GM23338 (cell line): Measurements from ENCODE around the gene TSBP1. TPM values are rescaled to one million over a fixed set of nuclear protein-coding genes. Genes with fewer than 3 reads are reported as not detected.

Source experiments
- ATAC-seq: fragments of 200-7000 bp; cut with Tn5 transposase; 3 replicates; pipeline ENCODE4 v1.9.1; 2020
- DNase-seq: peaks from one replicate; pipeline ENCODE4 v3.0.0-alpha.2; 2015; ENCODE audit warnings: low spot score
- H2AFZ ChIP-seq: fragments of 200-600 bp; sonication (generic); 2 replicates; pipeline ENCODE4 v1.8.0; 2016; ENCODE audit warnings: antibody characterized with exemption, mild to moderate bottlenecking, moderate library complexity
- H3F3A ChIP-seq: fragments of 200-600 bp; sonication (generic); replicated peaks from 2 replicates; pipeline ENCODE4 v1.8.0; 2017; ENCODE audit warnings: antibody characterized with exemption, mixed run types, low read depth
- H3K27ac ChIP-seq: fragments of 200-600 bp; sonication (generic); 2 replicates; pipeline ENCODE4 v1.6.1; 2016; ENCODE audit warnings: low read depth
- H3K27me3 ChIP-seq: fragments of 200-600 bp; sonication (generic); 2 replicates; pipeline ENCODE4 v1.8.0; 2016; ENCODE audit warnings: mild to moderate bottlenecking, mixed run types, moderate library complexity; ENCODE audit not compliant: insufficient read depth
- H3K36me3 ChIP-seq: fragments of 200-600 bp; sonication (generic); 2 replicates; pipeline ENCODE4 v1.8.0; 2016; ENCODE audit warnings: mild to moderate bottlenecking; ENCODE audit not compliant: insufficient read depth
- H3K4me1 ChIP-seq: fragments of 200-600 bp; sonication (generic); 2 replicates; pipeline ENCODE4 v1.8.0; 2016; ENCODE audit warnings: mild to moderate bottlenecking, moderate library complexity; ENCODE audit not compliant: insufficient read depth
- H3K4me2 ChIP-seq: fragments of 200-600 bp; sonication (generic); 2 replicates; pipeline ENCODE4 v1.7.1; 2017; ENCODE audit warnings: mixed run types
- H3K4me3 ChIP-seq: fragments of 200-600 bp; sonication (generic); 2 replicates; pipeline ENCODE4 v1.6.1; 2016; ENCODE audit warnings: mixed run types
- H3K79me2 ChIP-seq: fragments of 200-600 bp; sonication (generic); replicated peaks from 2 replicates; pipeline ENCODE4 v1.8.0; 2017; ENCODE audit warnings: mild to moderate bottlenecking; ENCODE audit not compliant: insufficient read depth
- H3K9me2 ChIP-seq: fragments of 200-600 bp; sonication (generic); 2 replicates; pipeline ENCODE4 v1.8.0; 2017; ENCODE audit not compliant: insufficient read depth
- H4K20me1 ChIP-seq: fragments of 200-600 bp; sonication (generic); replicated peaks from 2 replicates; pipeline ENCODE4 v1.8.0; 2017; ENCODE audit warnings: mild to moderate bottlenecking; ENCODE audit not compliant: insufficient read depth
- H3K27ac Mint-ChIP-seq: 2 replicates; pipeline ENCODE4 v1.8.0; 2020; ENCODE audit warnings: inconsistent platforms, mild to moderate bottlenecking, moderate library complexity, mixed read lengths
- H3K27me3 Mint-ChIP-seq: 3 replicates; pipeline ENCODE4 v1.8.0; 2022; ENCODE audit warnings: low read depth, mild to moderate bottlenecking, moderate library complexity, mixed read lengths, inconsistent platforms; ENCODE audit not compliant: insufficient read depth, poor library complexity
- H3K36me3 Mint-ChIP-seq: 3 replicates; pipeline ENCODE4 v1.8.0; 2021; ENCODE audit warnings: low read depth, mild to moderate bottlenecking, inconsistent platforms, moderate library complexity, mixed read lengths
- H3K4me1 Mint-ChIP-seq: 3 replicates; pipeline ENCODE4 v1.8.0; 2020; ENCODE audit warnings: mild to moderate bottlenecking, inconsistent platforms, mixed read lengths
- H3K4me3 Mint-ChIP-seq: 3 replicates; pipeline ENCODE4 v1.8.0; 2021; ENCODE audit warnings: moderate library complexity, mild to moderate bottlenecking, inconsistent platforms, mixed read lengths
- H3K9me3 Mint-ChIP-seq: 3 replicates; pipeline ENCODE4 v1.8.0; 2020; ENCODE audit warnings: moderate library complexity, mild to moderate bottlenecking, inconsistent platforms, mixed read lengths
- CREB1 ChIP-seq: fragments of 250-450 bp; sonication (Bioruptor Pico); IDR thresholded peaks from 2 replicates; pipeline ENCODE4 v1.5.0; 2020; ENCODE audit warnings: low read depth, mild to moderate bottlenecking, moderate library complexity
- EZH2 ChIP-seq: fragments of 200-600 bp; sonication (generic); IDR thresholded peaks from one replicate; pipeline ENCODE4 v1.8.0; 2017; ENCODE audit warnings: antibody characterized with exemption, mild to moderate bottlenecking, low read depth; ENCODE audit not compliant: unreplicated experiment
- EZH2phosphoT487 ChIP-seq: fragments of 200-600 bp; sonication (generic); IDR thresholded peaks from one replicate; pipeline ENCODE4 v1.8.1; 2018; ENCODE audit warnings: antibody characterized with exemption; ENCODE audit not compliant: unreplicated experiment
- JUNB ChIP-seq: IDR thresholded peaks from one replicate; pipeline ENCODE4 v1.6.1; 2016; ENCODE audit warnings: antibody characterized with exemption; ENCODE audit not compliant: unreplicated experiment
- NANOG ChIP-seq: IDR thresholded peaks from 2 replicates; pipeline ENCODE4 v1.6.1; 2016; ENCODE audit warnings: antibody characterized with exemption, borderline replicate concordance
- POLR2AphosphoS5 ChIP-seq: IDR thresholded peaks from 2 replicates; pipeline ENCODE4 v1.6.1; 2016; ENCODE audit warnings: antibody characterized with exemption, low read depth
- STAT1 ChIP-seq: IDR thresholded peaks from one replicate; pipeline ENCODE4 v1.6.1; 2016; ENCODE audit warnings: antibody characterized with exemption; ENCODE audit not compliant: unreplicated experiment
- ZNF114 ChIP-seq: fragments of 250-450 bp; sonication (Bioruptor Pico); IDR thresholded peaks from 2 replicates; pipeline ENCODE4 v1.5.0; 2020; ENCODE audit warnings: mild to moderate bottlenecking, moderate library complexity
- ZNF331 ChIP-seq: fragments of 250-450 bp; sonication (Bioruptor Pico); IDR thresholded peaks from 2 replicates; pipeline ENCODE4 v1.5.0; 2020; ENCODE audit warnings: low read depth, mild to moderate bottlenecking, moderate library complexity
- polyA plus RNA-seq: library from polyadenylated mRNA; unstranded; fragments of >200 nt; fragmentation: Nextera tagmentation; extraction: Ambion mirVana; gene quantifications from 2 replicates; pipeline ENCODE4 v1.2.1, GENCODE V29; 2016
- total RNA-seq: library from RNA; depleted of rRNA; stranded (reverse); fragments of >200 nt; shearing (Covaris generic); gene quantifications from 2 replicates; pipeline ENCODE4 v1.2.3, GENCODE V29; 2014
- TF ChIP-seq, protein P1 (sequence below): IDR thresholded peaks from one replicate; pipeline ENCODE4 v1.6.1; 2018; ENCODE audit warnings: antibody characterized with exemption; ENCODE audit not compliant: unreplicated experiment
- TF ChIP-seq, protein P2 (sequence below): IDR thresholded peaks from 2 replicates; pipeline ENCODE4 v1.6.1; 2016; ENCODE audit warnings: antibody characterized with exemption
- TF ChIP-seq, protein P3 (sequence below), 2 experiments: fragments of 200-600 bp in 1 of 2; sonication (generic) in 1 of 2; conservative IDR thresholded peaks; 2 replicates each; pipeline versions ENCODE4 v1.5.1 to v1.6.1; 2016 to 2017; ENCODE audit warnings: antibody characterized with exemption in 2 of 2, low read depth in 2 of 2, mild to moderate bottlenecking in 2 of 2, moderate library complexity in 1 of 2
- TF ChIP-seq, protein P4 (sequence below): fragments of 250-450 bp; sonication (Bioruptor Pico); IDR thresholded peaks from 2 replicates; pipeline ENCODE4 v1.5.0; 2020; ENCODE audit warnings: mild to moderate bottlenecking, moderate library complexity

The TSBP1 gene
- total and polyA plus RNA-seq, 2 experiments from 2014 or later, result 0.15 TPM; not detected in 1

DNA sequence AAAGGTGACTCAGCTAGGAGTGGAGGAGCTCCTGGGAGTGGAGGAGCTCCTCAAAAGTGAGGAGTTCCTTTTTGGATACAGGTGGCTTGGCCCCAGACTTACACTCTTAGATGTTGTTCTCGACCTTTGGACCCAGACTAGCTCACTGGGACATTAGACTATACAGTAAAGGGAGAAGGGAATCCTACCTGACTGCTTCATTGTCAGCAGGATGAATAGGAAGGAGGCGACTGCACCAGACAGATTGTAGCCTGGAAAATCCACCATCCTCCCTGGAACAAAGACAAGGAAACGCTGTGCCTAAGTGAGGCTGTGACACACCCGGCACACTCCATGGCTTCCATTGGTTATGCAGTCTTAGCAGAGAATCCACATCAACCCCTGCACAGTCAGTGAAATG, 35.2 kb upstream of the TSBP1 start, which contains the start of gene BTNL2:
Gene BTNL2 (minus strand): TSS at position 325 of the 400 bp plus-strand sequence. CDS start 58 bp downstream, at position 267.
- ATAC-seq, result peak; percentile 45; the same call in 2 of the 3 replicates
- Histone ChIP-seq H3F3A (no peaks in the 10 kb centered on the region), H3K4me2 (no peak within 1 kb of the TSS), H3K9me2 (no peaks in the 10 kb centered on the region), H3K4me3 (no peak within 1 kb of the TSS), H3K4me1 (no peaks in the 10 kb centered on the region), H3K79me2 (no peaks in the 10 kb centered on the region), H2AFZ (peak within 1 kb of the TSS; percentile 69), H3K27ac (no peak within 1 kb of the TSS), H4K20me1 (no peaks in the 10 kb centered on the region), H3K27me3 (no peaks in the 10 kb centered on the region), H3K36me3 (no peaks in the 10 kb centered on the region)
- Mint-ChIP-seq H3K4me1 (peaks cover 3% of the 10 kb centered on the region; the same call in 2 of the 3 replicates), H3K9me3 (no peaks in the 10 kb centered on the region), H3K27ac (no peak within 1 kb of the TSS; the same call in 1 of the 2 replicates), H3K4me3 (no peak within 1 kb of the TSS), H3K27me3 (peaks cover 3% of the 10 kb centered on the region), H3K36me3 (no peaks in the 10 kb centered on the region)
- peak; percentile 13 for DNase-seq
- TF ChIP-seq, protein P1, sequence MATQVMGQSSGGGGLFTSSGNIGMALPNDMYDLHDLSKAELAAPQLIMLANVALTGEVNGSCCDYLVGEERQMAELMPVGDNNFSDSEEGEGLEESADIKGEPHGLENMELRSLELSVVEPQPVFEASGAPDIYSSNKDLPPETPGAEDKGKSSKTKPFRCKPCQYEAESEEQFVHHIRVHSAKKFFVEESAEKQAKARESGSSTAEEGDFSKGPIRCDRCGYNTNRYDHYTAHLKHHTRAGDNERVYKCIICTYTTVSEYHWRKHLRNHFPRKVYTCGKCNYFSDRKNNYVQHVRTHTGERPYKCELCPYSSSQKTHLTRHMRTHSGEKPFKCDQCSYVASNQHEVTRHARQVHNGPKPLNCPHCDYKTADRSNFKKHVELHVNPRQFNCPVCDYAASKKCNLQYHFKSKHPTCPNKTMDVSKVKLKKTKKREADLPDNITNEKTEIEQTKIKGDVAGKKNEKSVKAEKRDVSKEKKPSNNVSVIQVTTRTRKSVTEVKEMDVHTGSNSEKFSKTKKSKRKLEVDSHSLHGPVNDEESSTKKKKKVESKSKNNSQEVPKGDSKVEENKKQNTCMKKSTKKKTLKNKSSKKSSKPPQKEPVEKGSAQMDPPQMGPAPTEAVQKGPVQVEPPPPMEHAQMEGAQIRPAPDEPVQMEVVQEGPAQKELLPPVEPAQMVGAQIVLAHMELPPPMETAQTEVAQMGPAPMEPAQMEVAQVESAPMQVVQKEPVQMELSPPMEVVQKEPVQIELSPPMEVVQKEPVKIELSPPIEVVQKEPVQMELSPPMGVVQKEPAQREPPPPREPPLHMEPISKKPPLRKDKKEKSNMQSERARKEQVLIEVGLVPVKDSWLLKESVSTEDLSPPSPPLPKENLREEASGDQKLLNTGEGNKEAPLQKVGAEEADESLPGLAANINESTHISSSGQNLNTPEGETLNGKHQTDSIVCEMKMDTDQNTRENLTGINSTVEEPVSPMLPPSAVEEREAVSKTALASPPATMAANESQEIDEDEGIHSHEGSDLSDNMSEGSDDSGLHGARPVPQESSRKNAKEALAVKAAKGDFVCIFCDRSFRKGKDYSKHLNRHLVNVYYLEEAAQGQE, result no peak
- TF ChIP-seq CREB1 (CRISPR knock-in tag) (no peak), JUNB (no peak), STAT1 (no peak), POLR2AphosphoS5 (no peak), EZH2 (no peak), EZH2phosphoT487 (no peak), ZNF114 (CRISPR knock-in tag) (no peak), NANOG (no peak), ZNF331 (CRISPR knock-in tag) (no peak)
- TF ChIP-seq, protein P2, sequence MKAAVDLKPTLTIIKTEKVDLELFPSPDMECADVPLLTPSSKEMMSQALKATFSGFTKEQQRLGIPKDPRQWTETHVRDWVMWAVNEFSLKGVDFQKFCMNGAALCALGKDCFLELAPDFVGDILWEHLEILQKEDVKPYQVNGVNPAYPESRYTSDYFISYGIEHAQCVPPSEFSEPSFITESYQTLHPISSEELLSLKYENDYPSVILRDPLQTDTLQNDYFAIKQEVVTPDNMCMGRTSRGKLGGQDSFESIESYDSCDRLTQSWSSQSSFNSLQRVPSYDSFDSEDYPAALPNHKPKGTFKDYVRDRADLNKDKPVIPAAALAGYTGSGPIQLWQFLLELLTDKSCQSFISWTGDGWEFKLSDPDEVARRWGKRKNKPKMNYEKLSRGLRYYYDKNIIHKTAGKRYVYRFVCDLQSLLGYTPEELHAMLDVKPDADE, result no peak
- TF ChIP-seq, protein P3, sequence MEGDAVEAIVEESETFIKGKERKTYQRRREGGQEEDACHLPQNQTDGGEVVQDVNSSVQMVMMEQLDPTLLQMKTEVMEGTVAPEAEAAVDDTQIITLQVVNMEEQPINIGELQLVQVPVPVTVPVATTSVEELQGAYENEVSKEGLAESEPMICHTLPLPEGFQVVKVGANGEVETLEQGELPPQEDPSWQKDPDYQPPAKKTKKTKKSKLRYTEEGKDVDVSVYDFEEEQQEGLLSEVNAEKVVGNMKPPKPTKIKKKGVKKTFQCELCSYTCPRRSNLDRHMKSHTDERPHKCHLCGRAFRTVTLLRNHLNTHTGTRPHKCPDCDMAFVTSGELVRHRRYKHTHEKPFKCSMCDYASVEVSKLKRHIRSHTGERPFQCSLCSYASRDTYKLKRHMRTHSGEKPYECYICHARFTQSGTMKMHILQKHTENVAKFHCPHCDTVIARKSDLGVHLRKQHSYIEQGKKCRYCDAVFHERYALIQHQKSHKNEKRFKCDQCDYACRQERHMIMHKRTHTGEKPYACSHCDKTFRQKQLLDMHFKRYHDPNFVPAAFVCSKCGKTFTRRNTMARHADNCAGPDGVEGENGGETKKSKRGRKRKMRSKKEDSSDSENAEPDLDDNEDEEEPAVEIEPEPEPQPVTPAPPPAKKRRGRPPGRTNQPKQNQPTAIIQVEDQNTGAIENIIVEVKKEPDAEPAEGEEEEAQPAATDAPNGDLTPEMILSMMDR (conservative IDR thresholded peaks at IDR 0.05; ENCODE audit: low read depth in 2 of 2), result no peak
- TF ChIP-seq, protein P4, sequence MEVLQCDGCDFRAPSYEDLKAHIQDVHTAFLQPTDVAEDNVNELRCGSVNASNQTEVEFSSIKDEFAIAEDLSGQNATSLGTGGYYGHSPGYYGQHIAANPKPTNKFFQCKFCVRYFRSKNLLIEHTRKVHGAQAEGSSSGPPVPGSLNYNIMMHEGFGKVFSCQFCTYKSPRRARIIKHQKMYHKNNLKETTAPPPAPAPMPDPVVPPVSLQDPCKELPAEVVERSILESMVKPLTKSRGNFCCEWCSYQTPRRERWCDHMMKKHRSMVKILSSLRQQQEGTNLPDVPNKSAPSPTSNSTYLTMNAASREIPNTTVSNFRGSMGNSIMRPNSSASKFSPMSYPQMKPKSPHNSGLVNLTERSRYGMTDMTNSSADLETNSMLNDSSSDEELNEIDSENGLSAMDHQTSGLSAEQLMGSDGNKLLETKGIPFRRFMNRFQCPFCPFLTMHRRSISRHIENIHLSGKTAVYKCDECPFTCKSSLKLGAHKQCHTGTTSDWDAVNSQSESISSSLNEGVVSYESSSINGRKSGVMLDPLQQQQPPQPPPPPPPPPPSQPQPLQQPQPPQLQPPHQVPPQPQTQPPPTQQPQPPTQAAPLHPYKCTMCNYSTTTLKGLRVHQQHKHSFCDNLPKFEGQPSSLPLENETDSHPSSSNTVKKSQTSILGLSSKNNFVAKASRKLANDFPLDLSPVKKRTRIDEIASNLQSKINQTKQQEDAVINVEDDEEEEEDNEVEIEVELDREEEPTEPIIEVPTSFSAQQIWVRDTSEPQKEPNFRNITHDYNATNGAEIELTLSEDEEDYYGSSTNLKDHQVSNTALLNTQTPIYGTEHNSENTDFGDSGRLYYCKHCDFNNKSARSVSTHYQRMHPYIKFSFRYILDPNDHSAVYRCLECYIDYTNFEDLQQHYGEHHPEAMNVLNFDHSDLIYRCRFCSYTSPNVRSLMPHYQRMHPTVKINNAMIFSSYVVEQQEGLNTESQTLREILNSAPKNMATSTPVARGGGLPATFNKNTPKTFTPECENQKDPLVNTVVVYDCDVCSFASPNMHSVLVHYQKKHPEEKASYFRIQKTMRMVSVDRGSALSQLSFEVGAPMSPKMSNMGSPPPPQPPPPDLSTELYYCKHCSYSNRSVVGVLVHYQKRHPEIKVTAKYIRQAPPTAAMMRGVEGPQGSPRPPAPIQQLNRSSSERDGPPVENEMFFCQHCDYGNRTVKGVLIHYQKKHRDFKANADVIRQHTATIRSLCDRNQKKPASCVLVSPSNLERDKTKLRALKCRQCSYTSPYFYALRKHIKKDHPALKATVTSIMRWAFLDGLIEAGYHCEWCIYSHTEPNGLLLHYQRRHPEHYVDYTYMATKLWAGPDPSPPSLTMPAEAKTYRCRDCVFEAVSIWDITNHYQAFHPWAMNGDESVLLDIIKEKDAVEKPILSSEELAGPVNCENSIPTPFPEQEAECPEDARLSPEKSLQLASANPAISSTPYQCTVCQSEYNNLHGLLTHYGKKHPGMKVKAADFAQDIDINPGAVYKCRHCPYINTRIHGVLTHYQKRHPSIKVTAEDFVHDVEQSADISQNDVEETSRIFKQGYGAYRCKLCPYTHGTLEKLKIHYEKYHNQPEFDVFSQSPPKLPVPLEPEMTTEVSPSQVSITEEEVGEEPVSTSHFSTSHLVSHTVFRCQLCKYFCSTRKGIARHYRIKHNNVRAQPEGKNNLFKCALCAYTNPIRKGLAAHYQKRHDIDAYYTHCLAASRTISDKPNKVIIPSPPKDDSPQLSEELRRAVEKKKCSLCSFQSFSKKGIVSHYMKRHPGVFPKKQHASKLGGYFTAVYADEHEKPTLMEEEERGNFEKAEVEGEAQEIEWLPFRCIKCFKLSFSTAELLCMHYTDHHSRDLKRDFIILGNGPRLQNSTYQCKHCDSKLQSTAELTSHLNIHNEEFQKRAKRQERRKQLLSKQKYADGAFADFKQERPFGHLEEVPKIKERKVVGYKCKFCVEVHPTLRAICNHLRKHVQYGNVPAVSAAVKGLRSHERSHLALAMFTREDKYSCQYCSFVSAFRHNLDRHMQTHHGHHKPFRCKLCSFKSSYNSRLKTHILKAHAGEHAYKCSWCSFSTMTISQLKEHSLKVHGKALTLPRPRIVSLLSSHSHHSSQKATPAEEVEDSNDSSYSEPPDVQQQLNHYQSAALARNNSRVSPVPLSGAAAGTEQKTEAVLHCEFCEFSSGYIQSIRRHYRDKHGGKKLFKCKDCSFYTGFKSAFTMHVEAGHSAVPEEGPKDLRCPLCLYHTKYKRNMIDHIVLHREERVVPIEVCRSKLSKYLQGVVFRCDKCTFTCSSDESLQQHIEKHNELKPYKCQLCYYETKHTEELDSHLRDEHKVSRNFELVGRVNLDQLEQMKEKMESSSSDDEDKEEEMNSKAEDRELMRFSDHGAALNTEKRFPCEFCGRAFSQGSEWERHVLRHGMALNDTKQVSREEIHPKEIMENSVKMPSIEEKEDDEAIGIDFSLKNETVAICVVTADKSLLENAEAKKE (CRISPR knock-in tag), result no peak
